Raji (cell line): ENCODE results near the gene STON1.

ENCODE experiments used
- POLR2A ChIP-seq: IDR thresholded peaks from 2 replicates; pipeline ENCODE4 v1.6.1; 2011; ENCODE audit warnings: low read depth, low read length, control low read depth; ENCODE audit not compliant: insufficient read depth

The STON1 gene

GRCh38 chr2:48624696-48625095 lies 94.7 kb downstream of the STON1 start:
- no peak for TF ChIP-seq POLR2A

- no peak for TF ChIP-seq POLR2A
These were observed 96.1 kb downstream of the STON1 start for GRCh38 chr2:48626047-48626446.

GRCh38 chr2:48633143-48633542 lies 103.2 kb downstream of the STON1 start:
- no peak for TF ChIP-seq POLR2A

- no peak for TF ChIP-seq POLR2A
These were observed 105.8 kb downstream of the STON1 start for GRCh38 chr2:48635786-48636185.

GRCh38 chr2:48638261-48638660 lies 108.3 kb downstream of the STON1 start:
- TF ChIP-seq POLR2A, result no peak
